SK-N-SH treated with all-trans-retinoic acid at 6 μM for 48 hours (cell line): ENCODE data around the gene AGTR1.

ENCODE experiments used
- ATAC-seq: fragments of 200-7000 bp; cut with Tn5 transposase; 3 replicates; pipeline ENCODE4 v1.9.1; 2020; ENCODE audit warnings: mild to moderate bottlenecking, moderate library complexity
- CSDC2 ChIP-seq: fragments of 250-450 bp; sonication (Bioruptor Pico); IDR thresholded peaks from 2 replicates; pipeline ENCODE4 v1.5.0; 2020; ENCODE audit warnings: mild to moderate bottlenecking, moderate library complexity
- ESRRG ChIP-seq: fragments of 250-450 bp; sonication (Bioruptor Pico); IDR thresholded peaks from 2 replicates; pipeline ENCODE4 v1.6.1; 2021; ENCODE audit warnings: mild to moderate bottlenecking
- GLIS3 ChIP-seq: fragments of 250-450 bp; sonication (Bioruptor Pico); IDR thresholded peaks from 2 replicates; pipeline ENCODE4 v1.5.0; 2020; ENCODE audit warnings: mild to moderate bottlenecking, moderate library complexity
- ISL1 ChIP-seq: fragments of 250-450 bp; sonication (Bioruptor Pico); IDR thresholded peaks from 2 replicates; pipeline ENCODE4 v2.1.2; 2022; ENCODE audit warnings: mild to moderate bottlenecking, moderate library complexity
- OSR1 ChIP-seq: fragments of 250-450 bp; sonication (Bioruptor Pico); IDR thresholded peaks from 2 replicates; pipeline ENCODE4 v1.8.0; 2022; ENCODE audit warnings: moderate library complexity, mild to moderate bottlenecking, inconsistent platforms
- PPARA ChIP-seq: fragments of 250-450 bp; sonication (Bioruptor Pico); IDR thresholded peaks from 2 replicates; pipeline ENCODE4 v1.5.0; 2020; ENCODE audit warnings: mild to moderate bottlenecking, borderline replicate concordance
- TCF4 ChIP-seq: fragments of 250-450 bp; sonication (Bioruptor Pico); IDR thresholded peaks from 2 replicates; pipeline ENCODE4 v1.8.0; 2021; ENCODE audit warnings: mild to moderate bottlenecking, moderate library complexity, borderline replicate concordance
- TOX ChIP-seq: fragments of 250-450 bp; sonication (Bioruptor Pico); IDR thresholded peaks from 2 replicates; pipeline ENCODE4 v1.8.0; 2021; ENCODE audit warnings: mild to moderate bottlenecking, moderate library complexity, borderline replicate concordance
- ZFP30 ChIP-seq: fragments of 450-650 bp; formaldehyde crosslinking; IDR thresholded peaks from 2 replicates; pipeline ENCODE4 v1.5.0; 2022; ENCODE audit warnings: mild to moderate bottlenecking, moderate library complexity
- ZNF565 ChIP-seq: fragments of 450-650 bp; formaldehyde crosslinking; conservative IDR thresholded peaks from 2 replicates; pipeline ENCODE4 v1.5.0; 2020; ENCODE audit warnings: low read depth, mild to moderate bottlenecking, moderate library complexity
- ZNF70 ChIP-seq: fragments of 450-650 bp; formaldehyde crosslinking; IDR thresholded peaks from 2 replicates; pipeline ENCODE4 v1.5.0; 2020; ENCODE audit warnings: mild to moderate bottlenecking, moderate library complexity
- ZNF8 ChIP-seq: fragments of 450-650 bp; formaldehyde crosslinking; IDR thresholded peaks from 2 replicates; pipeline ENCODE4 v1.5.0; 2020; ENCODE audit warnings: mild to moderate bottlenecking, moderate library complexity
- TF ChIP-seq, protein P1 (sequence below): fragments of 250-450 bp; sonication (Bioruptor Pico); IDR thresholded peaks from 2 replicates; pipeline ENCODE4 v1.5.0; 2020; ENCODE audit warnings: mild to moderate bottlenecking, moderate library complexity
- TF ChIP-seq, protein P2 (sequence below): fragments of 250-450 bp; sonication (Bioruptor Pico); IDR thresholded peaks from 2 replicates; pipeline ENCODE4 v1.5.1; 2021; ENCODE audit warnings: mild to moderate bottlenecking, moderate library complexity
- TF ChIP-seq, protein P3 (sequence below): fragments of 250-450 bp; sonication (Bioruptor Pico); IDR thresholded peaks from 2 replicates; pipeline ENCODE4 v1.8.0; 2020; ENCODE audit warnings: mild to moderate bottlenecking, moderate library complexity, borderline replicate concordance
- TF ChIP-seq, protein P4 (sequence below): fragments of 250-450 bp; sonication (Bioruptor Pico); IDR thresholded peaks from 2 replicates; pipeline ENCODE4 v1.8.0; 2021; ENCODE audit warnings: low read depth, mild to moderate bottlenecking, moderate library complexity, borderline replicate concordance
- TF ChIP-seq, protein P5 (sequence below): fragments of 250-450 bp; sonication (Bioruptor Pico); IDR thresholded peaks from 2 replicates; pipeline ENCODE4 v1.5.1; 2020; ENCODE audit warnings: low read depth, mild to moderate bottlenecking, moderate library complexity

Gene AGTR1

DNA sequence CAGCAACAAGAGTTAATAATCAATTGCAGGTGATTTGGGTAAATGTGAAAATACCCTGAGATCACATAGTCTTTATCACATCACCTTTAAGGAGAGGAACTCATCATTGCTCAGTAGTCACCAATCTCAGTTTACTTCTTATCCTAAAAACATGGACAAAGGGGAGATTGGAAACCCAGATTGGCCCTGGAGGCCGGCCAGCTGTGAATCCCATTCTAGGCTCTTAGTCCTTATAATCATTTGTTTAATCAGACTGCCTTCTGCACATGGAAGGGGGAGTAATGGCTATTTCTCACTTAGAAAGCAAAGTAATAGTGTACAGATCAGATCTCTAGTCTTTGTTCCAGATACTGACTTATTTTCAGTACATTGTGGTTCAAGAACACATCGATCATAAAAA lies 92.7 kb downstream of the AGTR1 start (continued):
- TF ChIP-seq, protein P1, sequence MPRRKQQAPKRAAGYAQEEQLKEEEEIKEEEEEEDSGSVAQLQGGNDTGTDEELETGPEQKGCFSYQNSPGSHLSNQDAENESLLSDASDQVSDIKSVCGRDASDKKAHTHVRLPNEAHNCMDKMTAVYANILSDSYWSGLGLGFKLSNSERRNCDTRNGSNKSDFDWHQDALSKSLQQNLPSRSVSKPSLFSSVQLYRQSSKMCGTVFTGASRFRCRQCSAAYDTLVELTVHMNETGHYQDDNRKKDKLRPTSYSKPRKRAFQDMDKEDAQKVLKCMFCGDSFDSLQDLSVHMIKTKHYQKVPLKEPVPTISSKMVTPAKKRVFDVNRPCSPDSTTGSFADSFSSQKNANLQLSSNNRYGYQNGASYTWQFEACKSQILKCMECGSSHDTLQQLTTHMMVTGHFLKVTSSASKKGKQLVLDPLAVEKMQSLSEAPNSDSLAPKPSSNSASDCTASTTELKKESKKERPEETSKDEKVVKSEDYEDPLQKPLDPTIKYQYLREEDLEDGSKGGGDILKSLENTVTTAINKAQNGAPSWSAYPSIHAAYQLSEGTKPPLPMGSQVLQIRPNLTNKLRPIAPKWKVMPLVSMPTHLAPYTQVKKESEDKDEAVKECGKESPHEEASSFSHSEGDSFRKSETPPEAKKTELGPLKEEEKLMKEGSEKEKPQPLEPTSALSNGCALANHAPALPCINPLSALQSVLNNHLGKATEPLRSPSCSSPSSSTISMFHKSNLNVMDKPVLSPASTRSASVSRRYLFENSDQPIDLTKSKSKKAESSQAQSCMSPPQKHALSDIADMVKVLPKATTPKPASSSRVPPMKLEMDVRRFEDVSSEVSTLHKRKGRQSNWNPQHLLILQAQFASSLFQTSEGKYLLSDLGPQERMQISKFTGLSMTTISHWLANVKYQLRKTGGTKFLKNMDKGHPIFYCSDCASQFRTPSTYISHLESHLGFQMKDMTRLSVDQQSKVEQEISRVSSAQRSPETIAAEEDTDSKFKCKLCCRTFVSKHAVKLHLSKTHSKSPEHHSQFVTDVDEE = no peak
- TF ChIP-seq, all 23 proteins: peak for 0

DNA sequence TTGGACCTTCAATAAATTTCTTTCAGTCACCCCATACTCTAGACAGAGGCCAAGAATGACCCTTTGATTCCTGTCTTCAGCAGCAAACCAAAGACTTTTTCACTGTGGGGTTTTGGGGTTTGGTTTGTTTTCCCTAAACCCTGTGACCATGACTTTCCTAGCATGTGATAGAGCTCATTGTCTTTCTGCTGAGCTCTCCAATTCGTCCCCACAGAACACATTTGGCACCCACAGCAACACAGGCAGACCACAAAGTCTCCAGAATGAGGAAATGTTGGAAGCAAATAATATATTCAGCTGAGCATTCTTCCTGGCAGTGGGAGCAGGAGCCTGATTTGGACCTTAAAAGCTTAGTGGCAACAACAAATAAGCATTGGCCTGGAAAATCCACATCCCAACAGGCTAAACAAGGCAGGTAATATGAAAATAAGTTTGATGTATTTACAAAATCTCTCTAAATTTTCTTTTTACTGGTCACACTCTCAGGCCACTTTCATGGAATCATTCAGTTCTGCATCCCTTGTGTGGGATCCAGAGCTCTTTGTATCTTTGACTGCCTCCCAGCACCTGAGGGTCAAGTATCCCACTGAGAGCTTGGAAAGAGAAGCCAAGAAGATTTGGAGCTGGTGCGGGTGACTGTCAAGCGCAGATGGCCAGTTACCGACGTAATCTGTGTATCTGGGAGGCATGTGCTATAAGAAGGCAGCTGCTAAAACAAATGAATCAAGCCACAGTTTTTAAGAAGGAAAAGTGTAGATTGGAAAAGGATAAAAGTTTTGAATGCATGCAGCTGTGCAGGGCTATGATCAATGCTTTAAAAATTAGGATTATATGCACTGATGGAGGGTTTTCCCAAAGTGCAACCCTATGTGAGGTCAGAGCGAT lies 93.4 kb downstream of the AGTR1 start:
- TF ChIP-seq PPARA (CRISPR knock-in tag) (no peak), ZNF70 (CRISPR knock-in tag) (no peak), TCF4 (0 out of 2 replicates have a peak, but pooled peaks have one; percentile 25), GLIS3 (CRISPR knock-in tag) (no peak)
- TF ChIP-seq, all 23 proteins: peak for 1
- ATAC-seq = no peak

DNA sequence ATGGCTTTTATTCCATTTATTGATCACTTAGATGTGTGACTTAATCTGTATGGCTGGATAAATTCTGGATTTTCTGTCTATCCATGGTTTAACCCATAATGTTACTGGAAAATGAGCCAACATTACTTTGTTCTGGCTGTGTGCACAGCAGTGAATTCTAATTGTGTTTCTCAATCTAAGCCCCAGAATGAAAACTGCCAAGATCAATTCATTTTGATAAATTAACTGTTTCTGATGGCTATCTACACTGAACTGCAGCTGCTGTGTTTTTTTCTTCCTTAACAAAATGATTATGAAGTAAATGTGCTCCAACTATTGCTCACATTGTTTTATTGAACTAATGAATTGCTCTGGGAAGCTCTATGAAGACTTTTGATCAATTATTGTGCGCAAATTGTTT lies 94.2 kb downstream of the AGTR1 start:
- TF ChIP-seq, protein P2, sequence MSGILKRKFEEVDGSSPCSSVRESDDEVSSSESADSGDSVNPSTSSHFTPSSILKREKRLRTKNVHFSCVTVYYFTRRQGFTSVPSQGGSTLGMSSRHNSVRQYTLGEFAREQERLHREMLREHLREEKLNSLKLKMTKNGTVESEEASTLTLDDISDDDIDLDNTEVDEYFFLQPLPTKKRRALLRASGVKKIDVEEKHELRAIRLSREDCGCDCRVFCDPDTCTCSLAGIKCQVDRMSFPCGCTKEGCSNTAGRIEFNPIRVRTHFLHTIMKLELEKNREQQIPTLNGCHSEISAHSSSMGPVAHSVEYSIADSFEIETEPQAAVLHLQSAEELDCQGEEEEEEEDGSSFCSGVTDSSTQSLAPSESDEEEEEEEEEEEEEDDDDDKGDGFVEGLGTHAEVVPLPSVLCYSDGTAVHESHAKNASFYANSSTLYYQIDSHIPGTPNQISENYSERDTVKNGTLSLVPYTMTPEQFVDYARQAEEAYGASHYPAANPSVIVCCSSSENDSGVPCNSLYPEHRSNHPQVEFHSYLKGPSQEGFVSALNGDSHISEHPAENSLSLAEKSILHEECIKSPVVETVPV (CRISPR knock-in tag) = no peak
- TF ChIP-seq CSDC2 (CRISPR knock-in tag) (no peak), OSR1 (CRISPR knock-in tag) (no peak), ZFP30 (CRISPR knock-in tag) (no peak), ZNF565 (CRISPR knock-in tag) (no peak), TCF4 (no peak), ISL1 (CRISPR knock-in tag) (no peak), ESRRG (CRISPR knock-in tag) (no peak), ZNF8 (no peak), TOX (CRISPR knock-in tag) (no peak)
- TF ChIP-seq, protein P3, sequence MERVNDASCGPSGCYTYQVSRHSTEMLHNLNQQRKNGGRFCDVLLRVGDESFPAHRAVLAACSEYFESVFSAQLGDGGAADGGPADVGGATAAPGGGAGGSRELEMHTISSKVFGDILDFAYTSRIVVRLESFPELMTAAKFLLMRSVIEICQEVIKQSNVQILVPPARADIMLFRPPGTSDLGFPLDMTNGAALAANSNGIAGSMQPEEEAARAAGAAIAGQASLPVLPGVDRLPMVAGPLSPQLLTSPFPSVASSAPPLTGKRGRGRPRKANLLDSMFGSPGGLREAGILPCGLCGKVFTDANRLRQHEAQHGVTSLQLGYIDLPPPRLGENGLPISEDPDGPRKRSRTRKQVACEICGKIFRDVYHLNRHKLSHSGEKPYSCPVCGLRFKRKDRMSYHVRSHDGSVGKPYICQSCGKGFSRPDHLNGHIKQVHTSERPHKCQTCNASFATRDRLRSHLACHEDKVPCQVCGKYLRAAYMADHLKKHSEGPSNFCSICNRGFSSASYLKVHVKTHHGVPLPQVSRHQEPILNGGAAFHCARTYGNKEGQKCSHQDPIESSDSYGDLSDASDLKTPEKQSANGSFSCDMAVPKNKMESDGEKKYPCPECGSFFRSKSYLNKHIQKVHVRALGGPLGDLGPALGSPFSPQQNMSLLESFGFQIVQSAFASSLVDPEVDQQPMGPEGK (CRISPR knock-in tag) = no peak
- TF ChIP-seq, protein P1 = no peak
- TF ChIP-seq, protein P4, sequence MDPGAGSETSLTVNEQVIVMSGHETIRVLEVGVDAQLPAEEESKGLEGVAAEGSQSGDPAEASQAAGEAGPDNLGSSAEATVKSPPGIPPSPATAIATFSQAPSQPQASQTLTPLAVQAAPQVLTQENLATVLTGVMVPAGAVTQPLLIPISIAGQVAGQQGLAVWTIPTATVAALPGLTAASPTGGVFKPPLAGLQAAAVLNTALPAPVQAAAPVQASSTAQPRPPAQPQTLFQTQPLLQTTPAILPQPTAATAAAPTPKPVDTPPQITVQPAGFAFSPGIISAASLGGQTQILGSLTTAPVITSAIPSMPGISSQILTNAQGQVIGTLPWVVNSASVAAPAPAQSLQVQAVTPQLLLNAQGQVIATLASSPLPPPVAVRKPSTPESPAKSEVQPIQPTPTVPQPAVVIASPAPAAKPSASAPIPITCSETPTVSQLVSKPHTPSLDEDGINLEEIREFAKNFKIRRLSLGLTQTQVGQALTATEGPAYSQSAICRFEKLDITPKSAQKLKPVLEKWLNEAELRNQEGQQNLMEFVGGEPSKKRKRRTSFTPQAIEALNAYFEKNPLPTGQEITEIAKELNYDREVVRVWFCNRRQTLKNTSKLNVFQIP (CRISPR knock-in tag) = no peak
- TF ChIP-seq, protein P5, sequence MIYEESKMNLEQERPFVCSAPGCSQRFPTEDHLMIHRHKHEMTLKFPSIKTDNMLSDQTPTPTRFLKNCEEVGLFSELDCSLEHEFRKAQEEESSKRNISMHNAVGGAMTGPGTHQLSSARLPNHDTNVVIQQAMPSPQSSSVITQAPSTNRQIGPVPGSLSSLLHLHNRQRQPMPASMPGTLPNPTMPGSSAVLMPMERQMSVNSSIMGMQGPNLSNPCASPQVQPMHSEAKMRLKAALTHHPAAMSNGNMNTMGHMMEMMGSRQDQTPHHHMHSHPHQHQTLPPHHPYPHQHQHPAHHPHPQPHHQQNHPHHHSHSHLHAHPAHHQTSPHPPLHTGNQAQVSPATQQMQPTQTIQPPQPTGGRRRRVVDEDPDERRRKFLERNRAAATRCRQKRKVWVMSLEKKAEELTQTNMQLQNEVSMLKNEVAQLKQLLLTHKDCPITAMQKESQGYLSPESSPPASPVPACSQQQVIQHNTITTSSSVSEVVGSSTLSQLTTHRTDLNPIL (CRISPR knock-in tag) = no peak

More for the DNA sequence above, 94.2 kb downstream of the AGTR1 start:
- ATAC-seq = no peak
